Vein endothelial cell (primary cell): ENCODE results near the gene ELP6. TPM values are rescaled to one million over a fixed set of nuclear protein-coding genes. Genes with fewer than 3 reads are reported as not detected.

Experiments
- small RNA-seq: library from RNA; depleted of rRNA; stranded (forward); fragments of <200 nt; gene quantifications from one replicate; pipeline ENCODE3, GENCODE V24; 2012
- total RNA-seq: library from RNA; depleted of rRNA; stranded (reverse); fragments of >200 nt; gene quantifications from 2 replicates; pipeline ENCODE4 v1.2.3, GENCODE V29; 2012

The ELP6 gene
- total RNA-seq, result 30.8 and 33.6 TPM in 2 replicates

DNA sequence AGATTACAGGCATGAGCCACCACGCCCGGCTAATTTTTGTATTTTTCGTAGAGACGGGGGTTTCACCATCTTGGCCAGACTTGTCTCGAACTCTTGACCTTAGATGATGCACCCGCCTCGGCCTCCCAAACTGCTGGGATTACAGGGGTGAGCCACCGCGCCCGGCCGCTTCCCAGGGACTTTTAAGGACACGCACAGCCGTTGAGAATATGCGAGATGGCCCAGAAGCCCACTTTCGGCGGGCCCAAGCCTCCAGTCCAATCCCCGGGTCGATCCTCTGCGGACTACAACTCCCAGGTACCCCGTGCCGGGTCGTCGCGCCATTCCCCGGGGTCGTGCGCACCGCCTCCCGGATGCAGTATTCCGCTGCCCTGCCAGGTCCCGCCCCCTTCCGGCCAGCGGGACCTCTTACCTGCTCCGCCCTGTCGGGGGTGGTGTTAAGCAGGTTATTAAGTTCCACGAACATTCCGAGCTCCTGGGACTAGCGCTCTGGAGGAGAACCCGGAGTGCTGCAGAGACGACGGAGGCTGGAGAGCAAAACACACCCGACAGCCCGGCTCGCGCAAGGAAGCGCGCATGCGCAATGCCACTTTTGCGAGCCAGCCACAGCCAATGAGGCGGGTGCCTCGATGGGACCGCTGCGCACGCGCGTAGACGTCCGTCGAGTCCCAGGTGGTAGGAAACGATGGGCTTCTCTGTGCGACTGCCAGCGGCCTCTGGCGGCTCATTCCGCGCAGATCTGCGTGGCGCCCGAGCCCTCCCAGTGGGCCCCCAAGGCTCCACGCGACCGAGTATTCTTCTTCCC is at the start of gene ELP6:
Gene ELP6, minus strand, starts transcription at position 588 of the 805 bp plus-strand sequence. Its CDS starts 122 bp downstream, at position 466.

DNA sequence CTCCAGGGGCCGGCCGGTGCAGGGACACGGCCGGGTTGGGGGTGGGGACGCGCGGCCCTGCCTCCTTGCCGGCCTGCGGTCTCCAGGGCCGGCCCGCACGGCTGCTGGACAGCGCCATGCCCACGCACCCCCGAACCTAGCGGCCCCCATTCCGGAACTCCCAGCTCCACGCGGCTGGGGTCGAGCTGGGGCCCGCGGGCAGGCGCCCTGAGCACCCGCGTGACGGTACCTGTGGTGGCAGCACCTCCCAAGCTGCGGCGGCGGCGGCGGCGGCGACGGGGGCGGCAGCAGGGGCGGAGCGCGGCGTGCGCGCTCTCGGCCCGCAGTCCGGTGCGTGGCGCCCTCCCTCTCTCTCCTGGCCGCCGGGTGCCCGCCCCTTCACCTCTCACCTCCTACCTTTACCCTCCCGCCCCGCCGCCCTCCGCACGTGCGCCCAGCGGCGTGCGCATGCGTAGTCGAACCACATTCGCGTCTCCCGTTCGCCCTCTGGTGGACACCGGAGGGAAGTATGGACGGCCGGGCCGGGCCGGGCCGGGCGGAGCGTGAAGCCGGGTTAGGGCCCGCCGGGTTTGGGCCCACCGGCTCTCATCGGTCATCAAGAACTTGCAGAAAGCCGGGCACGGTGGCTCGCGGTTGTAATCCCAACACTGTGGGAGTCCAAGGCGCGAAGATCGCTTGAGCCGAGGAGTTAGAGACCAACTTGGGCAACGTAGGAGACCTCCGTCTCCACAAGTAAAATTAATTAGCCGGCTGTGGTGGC is 37.8 kb downstream of the ELP6 start, which contains the start of gene SCAP:
Gene SCAP, minus strand, starts transcription at position 372 of the 760 bp plus-strand sequence. CDS start 32,948 bp downstream, outside the sequence.

Small RNAs within 50 kb of the gene (small RNA-seq; reads per million reads assigned to genes)
- not detected for gene AC099778.2
- gene RN7SL870P, result not detected

Other genes starting within 250 kb of the ELP6 start
- gene KIF9, start 230.9 kb downstream of the ELP6 start, total RNA-seq, result 10.1 and 14.8 TPM in 2 replicates
- gene KLHL18, start 230.8 kb downstream of the ELP6 start, total RNA-seq, result 45.4 and 47.6 TPM in 2 replicates
- 37.2 and 38.2 TPM in 2 replicates for gene PTPN23, start 132.7 kb downstream of the ELP6 start, total RNA-seq
- gene SCAP, start 37.8 kb downstream of the ELP6 start, total RNA-seq, result 58.9 and 79.7 TPM in 2 replicates
- gene CSPG5, start 65.2 kb upstream of the ELP6 start, total RNA-seq, result 0.65 and 0.67 TPM in 2 replicates